Measurements from ENCODE around the gene CNTNAP5. TPM values are rescaled to one million over a fixed set of nuclear protein-coding genes. Genes with fewer than 3 reads are reported as not detected.

The CNTNAP5 gene
- total and polyA plus RNA-seq, 9 of the 15 experiments (the other 6 are each of a cell fraction or from before 2014, with no cell fraction given): not detected

DNA sequence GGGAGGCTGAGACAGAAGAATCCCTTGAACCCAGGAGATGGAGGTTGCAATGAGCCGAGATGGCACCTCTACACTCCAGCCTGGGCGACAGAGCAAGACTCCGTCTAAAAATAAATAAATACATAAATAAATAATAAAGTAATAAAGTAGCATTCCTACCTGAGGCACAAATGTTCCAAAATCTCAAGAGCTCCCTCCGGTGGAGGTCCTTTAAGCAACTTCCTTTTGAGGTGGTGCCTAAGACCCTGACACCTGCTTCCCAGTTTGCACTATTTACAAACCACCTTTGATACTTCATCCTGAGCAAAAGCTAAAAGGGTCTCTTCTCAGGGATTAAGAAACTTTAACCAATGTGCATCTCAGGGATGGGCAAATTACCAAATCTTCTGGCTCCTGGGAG, 505.1 kb downstream of the CNTNAP5 start:
- Histone ChIP-seq H2AFZ (ENCODE audit: low read depth, low read length) (no peak overlapping the region), H3K9me3 (replicated peaks; ENCODE audit: control insufficient read depth, insufficient read depth, low read depth, low read length) (no peaks in the 10 kb centered on the region), H3K4me3 (no peak overlapping the region), H3K9ac (ENCODE audit: insufficient read depth in 1 of 2, low read depth in 2 of 2, low read length in 2 of 2) (no peak overlapping the region), H3K9me1 (ENCODE audit: control insufficient read depth, insufficient read depth, low read length) (no peaks in the 10 kb centered on the region), H3K79me2 (ENCODE audit: control insufficient read depth, insufficient read depth, low read length) (no peaks in the 10 kb centered on the region), H3K27ac (ENCODE audit: extremely low read depth, low read depth, low read length) (no peak overlapping the region), H4K20me1 (replicated peaks; ENCODE audit: control insufficient read depth, insufficient read depth, low read length) (no peaks in the 10 kb centered on the region), H3K36me3 (ENCODE audit: control insufficient read depth, insufficient read depth, low read length) (no peaks in the 10 kb centered on the region), H3K4me2 (ENCODE audit: insufficient read depth, low read length) (no peak overlapping the region), H3K4me1 (replicated peaks in 1 of 2; ENCODE audit: control insufficient read depth in 2 of 2, insufficient read depth in 2 of 2, low read length in 2 of 2) (no peaks in the 10 kb centered on the region), H3K27me3 (ENCODE audit: control insufficient read depth in 2 of 2, insufficient read depth in 2 of 2, low read length in 2 of 2) (no peaks in the 10 kb centered on the region)
- no peak for ATAC-seq
- no peak for FAIRE-seq
- TF ChIP-seq RBM17 (IDR thresholded peaks at IDR 0.05; ENCODE audit: borderline replicate concordance, low read depth, low read length) (no peak), ZNF282 (CRISPR knock-in tag; IDR thresholded peaks at IDR 0.05) (no peak), FOXA3 (CRISPR knock-in tag; conservative IDR thresholded peaks at IDR 0.05 in 1 of 2, IDR thresholded peaks at IDR 0.05 in 1 of 2) (no peak), EWSR1 (IDR thresholded peaks at IDR 0.05; ENCODE audit: borderline replicate concordance, low read depth, partially characterized antibody) (no peak), GTF2A2 (tag; IDR thresholded peaks at IDR 0.05) (no peak), FOXK2 (conservative IDR thresholded peaks at IDR 0.05 in 1 of 2, IDR thresholded peaks at IDR 0.05 in 1 of 2; ENCODE audit: low read depth in 2 of 2) (no peak)
- POLR2A ChIA-PET: interaction anchor here (0.8 kb wide), 1 partner anchor 349 kb away, joined by 4 read pairs; no protein-coding TSS in a partner anchor
- CTCF ChIA-PET (ENCODE audit: low intra/inter-chr PET ratio): no interaction called here
- 2% methylated on average over 4 of the region's 4 CpGs for WGBS (ENCODE audit: insufficient coverage, low coverage, missing lambda C conversion rate)
- in situ Hi-C loops (cut with MboI) (no loop called here), intact Hi-C loops (cut with micrococcal nuclease) (no loop called here)
- no peak for DNase-seq (ENCODE audit: extremely low read depth in 1 of 4, low spot score in 3 of 4)
- no TSS peak for BruUV-seq (replicated peaks)

Measured in K562 (cell line).